HG02943 (cell line): ENCODE results near the gene KRTAP4-8.
"Not testable (repeated sequence)": the region's sequence is repeated elsewhere in the genome, so short reads cannot be mapped to it uniquely, and the experiment has no call there.

Source experiments
- ATAC-seq: cut with Tn5 transposase; IDR thresholded peaks from one replicate; pipeline ENCODE4 v1.9.1; 2021; ENCODE audit warnings: mild to moderate bottlenecking, low read depth, moderate library complexity; ENCODE audit not compliant: unreplicated experiment

The KRTAP4-8 gene

DNA sequence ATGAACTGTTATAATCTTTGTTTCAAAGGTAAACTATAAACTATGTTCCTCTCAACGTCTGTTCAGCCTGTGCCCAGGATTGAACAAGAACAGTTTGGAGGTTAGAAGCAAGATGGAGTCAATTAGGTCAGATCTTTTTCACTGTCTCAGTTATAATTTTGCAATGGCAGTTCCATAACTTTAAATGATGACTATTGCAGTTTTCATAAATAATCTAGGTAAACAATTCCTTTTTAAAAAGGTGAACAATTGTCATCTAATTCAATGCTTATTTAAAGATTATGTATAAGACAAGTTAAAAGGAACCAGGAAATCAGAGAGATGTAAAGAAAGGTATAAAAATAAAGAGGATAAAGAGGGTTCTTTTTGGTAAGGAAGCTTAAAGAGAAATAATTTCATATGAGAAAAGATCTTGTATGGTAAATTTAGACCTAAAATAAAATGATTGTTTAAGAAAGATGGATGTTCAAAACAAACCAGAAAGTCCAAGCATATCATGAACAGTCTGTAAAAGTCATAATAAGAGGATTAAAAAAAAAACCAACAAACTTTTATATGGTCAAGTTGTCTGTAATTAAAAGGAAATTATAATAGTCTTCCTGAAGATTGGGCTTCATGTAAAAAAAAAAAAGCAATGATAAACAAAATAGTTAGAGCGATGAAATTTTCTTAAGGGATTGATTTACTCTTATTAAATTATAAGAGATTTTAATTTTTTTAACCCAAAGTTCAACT, 13.4 kb upstream of the KRTAP4-8 start:
- ATAC-seq, result no peak

DNA sequence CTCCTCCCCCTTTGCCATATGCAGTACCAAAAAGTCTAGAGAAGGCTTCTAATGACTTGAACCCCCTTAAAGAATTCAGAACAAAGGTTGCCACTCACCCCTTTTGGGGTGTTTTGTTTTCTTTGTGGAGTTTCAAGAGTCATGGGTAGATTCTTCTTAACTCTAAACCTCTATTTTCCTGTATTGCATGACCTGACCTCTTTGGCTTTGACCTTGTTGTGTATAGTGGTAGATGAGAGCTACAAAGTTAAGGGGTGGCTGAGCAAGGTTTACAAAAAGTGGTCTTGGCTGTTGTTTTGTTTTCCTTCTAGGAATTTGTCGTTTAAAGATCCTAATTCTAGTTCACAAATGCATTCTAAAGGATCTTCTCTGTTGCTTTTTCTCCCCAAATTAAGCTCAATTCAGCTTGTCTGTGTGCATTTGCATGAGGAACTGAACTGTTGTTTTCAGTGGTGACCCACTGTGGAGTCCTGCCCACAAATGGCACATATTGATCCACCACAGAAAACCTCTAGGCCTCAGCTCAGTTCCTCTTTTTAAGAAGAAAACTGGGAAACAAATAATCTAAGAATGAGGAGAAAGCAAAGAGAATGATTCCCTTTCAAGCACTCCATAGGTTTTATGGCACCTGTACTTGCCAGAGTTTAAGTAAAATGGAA, 10.9 kb upstream of the KRTAP4-8 start:
- not testable (repeated sequence) for ATAC-seq

DNA sequence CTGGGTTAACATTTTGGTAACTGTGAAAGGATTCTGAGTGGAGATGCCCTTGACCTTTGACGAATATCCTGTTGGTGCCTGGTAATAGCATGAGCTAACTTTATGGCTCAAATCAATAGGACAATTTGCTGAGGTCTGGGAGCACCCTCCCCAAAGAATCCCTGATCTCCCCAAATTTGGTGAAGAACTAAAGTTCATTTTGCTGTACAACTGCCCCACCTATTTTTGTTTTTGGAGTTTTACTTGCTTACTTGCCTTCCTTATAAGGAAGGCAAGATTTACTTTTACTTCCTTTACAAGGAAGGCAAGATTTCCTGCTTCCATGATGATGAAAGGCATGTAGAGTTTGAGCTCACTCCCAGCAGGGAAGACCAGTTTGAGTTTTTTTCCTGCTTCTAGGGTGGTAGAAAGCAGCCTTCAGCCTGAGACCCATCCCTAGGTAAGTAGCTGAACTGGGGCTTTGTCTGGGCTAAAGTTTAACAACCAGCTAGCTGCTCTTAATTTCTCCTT, 10.1 kb upstream of the KRTAP4-8 start:
- ATAC-seq, result no peak

DNA sequence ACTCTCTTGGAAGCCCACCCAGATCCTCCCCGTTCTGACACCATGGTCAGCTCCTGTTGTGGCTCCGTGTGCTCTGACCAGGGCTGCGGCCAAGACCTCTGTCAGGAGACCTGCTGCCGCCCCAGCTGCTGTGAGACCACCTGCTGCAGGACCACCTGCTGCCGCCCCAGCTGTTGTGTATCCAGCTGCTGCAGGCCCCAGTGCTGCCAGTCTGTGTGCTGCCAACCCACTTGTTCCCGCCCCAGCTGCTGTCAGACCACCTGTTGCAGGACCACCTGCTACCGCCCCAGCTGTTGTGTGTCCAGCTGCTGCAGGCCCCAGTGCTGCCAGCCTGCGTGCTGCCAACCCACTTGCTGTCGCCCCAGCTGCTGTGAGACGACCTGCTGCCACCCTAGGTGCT, 7.4 kb upstream of the KRTAP4-8 start, which contains the start of gene KRTAP4-9:
TSS of gene KRTAP4-9 (plus strand) at position 43 of the 400 bp plus-strand sequence. CDS start at position 43, 0 bp downstream.
- not testable (repeated sequence) for ATAC-seq

DNA sequence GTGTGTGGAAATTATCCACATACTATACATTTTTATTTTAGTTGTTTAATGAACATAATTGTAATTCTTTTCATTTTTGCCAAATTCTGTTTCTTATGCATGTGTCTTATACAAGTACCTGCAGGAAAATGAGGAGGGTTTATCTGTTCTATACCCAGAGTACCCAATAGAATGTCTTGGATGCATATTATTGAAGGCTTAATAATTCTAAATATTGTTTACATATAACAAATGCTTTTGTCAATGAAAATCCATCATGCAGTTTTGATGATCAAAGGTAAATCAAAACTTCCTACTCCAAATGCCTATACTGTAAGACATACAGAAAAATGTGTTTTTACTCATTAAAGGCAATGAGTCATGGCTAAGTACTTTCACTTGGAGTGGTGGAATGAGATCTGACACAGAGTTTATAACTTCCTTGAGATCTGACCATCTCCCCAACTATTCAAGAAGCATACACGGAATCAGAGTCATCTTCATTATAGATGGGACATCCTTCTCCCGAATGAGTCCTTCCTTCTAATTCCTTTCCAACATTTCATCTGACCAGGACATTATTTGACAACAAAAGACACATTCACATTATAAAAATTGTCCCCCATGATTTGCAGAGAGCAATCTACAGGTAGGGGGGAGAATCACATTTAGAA, 6.6 kb upstream of the KRTAP4-8 start:
- ATAC-seq, result not testable (repeated sequence)

DNA sequence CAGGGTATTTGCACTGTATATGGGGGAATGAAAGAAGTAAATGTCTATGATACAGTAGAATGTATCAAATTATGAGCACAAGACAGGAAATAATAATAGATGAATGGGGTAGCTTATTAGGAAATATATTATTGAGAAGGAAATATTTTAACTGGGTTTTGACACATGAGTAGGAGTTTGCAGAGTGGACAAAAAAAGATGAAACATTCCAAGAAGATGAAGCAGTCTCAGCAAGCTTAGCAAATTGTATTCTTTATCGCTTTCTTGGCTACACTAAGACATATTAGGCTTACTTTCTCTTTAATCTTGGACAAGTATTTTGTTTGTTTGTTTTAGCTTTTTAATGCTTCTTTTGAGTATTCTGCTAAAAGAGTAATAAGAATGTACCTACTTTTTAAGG, 6.0 kb upstream of the KRTAP4-8 start:
- no peak for ATAC-seq

DNA sequence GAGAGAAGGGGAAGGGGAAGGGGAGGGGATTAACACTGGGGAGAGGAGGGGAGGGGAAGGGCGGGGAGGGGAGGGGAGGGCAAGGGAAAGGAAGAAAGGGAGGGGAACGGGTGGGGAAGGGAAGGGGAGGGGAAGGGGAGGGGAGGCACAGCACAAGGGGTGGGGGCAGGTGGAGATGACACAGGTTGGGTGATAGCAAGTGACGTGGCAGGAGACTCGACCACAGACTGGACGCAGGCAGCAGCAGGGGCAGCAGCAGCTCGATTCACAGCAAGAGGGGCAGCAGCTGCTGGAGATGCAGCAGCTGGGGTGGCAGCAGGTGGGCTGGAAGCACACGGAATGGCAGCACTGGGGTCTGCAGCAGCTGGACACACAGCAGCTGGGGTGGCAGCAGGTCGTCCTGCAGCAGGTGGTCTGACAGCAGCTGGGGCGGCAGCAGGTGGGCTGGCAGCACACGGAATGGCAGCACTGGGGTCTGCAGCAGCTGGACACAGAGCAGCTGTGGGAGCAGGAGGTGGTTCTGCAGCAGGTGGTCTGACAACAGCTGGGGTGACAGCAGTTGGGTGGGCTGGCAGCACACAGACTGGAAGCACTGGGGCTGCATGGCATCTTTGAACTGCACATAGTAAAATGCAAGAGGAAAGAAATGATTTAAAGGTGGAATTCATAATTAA, 3.8 kb upstream of the KRTAP4-8 start, which contains the start of gene KRTAP4-16:
TSS of gene KRTAP4-16 (minus strand) at position 624 of the 674 bp plus-strand sequence. CDS start at position 624, 0 bp downstream.
- ATAC-seq, result no peak

DNA sequence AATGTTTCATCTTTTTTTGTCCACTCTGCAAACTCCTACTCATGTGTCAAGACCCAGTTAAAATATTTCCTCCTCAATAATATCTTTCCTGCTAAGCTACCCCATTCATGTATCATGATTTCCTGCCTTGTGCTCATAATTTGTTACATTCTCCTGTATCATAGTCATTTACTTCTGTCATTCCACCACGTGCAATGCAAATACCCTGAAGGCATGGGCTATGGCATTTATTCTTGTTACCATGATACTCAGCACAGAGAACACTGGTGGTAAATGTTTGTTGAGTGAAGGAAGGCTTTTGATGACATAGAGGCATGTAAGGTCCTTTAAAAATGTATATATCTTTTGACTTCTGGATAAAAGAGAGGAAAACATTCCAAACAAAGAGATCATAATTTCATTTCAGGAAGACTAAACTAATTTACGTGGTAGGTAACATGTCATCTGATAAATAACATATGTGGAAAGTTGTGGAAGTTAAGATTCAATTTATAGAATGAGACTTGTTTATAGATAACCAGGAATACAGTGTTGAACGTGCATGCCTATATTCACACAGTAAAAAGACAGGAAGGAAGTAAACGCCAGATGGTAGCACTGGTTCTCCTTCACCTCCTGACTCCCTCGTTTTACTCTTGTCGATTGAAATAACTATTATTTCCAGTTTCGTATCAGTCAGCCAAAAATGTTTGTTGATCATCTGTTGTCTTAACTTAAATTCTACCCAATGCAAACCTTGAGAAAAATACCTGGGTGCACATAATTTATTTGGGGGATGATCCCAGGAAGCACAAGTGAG, 1.9 kb upstream of the KRTAP4-8 start:
- ATAC-seq, result not testable (repeated sequence)

DNA sequence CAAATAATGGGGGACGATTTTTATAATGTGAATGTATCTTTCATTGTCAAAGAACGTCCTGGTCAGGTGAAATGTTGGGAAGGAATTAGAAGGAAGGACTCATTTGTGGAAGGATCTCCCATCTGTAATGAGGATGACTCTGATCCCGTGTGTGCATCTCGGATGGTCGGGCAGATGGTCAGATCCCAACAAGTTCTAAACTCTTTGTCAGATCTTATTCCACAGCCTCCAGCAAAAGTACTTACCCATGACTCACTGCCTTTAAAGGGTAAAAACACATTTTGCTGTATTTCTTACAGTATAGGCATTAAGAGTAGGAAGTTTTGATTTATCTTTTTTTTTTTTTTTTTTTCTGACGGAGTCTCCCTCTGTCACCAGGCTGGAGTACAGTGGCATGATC, 539 bp upstream of the KRTAP4-8 start:
- ATAC-seq, result no peak

DNA sequence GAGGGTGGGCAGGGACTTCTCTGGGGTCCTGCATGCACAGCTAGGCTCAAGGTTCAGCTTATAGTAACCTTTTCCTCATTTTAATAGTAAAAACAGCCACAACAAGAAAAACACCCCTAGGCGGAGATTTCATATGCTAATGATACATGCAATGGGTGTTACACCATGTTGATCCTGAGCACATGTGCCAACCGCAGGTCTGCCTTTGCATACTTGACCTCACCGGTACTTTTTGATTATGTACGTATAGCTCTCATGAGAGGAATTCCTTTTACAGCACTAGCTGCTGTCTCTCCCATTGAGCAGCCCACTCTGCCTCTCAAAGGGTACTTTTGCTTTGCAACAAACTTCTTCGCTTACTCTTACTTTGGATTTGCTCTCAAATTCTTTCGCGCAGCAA, 1.9 kb downstream of the KRTAP4-8 start:
- ATAC-seq, result no peak

DNA sequence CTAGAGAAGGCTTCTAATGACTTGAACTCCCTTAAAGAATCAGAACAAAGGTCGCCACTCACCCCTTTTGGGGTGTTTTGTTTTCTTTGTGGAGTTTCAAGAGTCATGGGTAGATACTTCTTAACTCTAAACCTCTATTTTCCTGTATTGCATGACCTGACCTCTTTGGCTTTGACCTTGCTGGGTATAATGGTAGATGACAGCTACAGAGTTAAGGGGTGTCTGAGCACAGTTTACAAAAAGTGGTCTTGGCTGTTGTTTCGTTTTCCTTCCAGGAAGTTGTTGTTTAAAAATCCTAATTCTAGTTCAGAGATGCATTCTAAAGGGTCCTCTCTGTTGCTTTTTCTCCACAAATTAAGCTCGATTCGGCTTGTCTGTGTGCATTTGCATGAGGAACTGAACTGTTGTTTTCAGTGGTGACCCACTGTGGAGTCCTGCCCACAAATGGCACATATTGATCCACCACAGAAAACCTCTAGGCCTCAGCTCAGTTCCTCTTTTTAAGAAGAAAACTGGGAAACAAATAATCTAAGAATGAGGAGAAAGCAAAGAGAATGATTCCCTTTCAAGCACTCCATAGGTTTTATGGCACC, 9.1 kb downstream of the KRTAP4-8 start:
- not testable (repeated sequence) for ATAC-seq

DNA sequence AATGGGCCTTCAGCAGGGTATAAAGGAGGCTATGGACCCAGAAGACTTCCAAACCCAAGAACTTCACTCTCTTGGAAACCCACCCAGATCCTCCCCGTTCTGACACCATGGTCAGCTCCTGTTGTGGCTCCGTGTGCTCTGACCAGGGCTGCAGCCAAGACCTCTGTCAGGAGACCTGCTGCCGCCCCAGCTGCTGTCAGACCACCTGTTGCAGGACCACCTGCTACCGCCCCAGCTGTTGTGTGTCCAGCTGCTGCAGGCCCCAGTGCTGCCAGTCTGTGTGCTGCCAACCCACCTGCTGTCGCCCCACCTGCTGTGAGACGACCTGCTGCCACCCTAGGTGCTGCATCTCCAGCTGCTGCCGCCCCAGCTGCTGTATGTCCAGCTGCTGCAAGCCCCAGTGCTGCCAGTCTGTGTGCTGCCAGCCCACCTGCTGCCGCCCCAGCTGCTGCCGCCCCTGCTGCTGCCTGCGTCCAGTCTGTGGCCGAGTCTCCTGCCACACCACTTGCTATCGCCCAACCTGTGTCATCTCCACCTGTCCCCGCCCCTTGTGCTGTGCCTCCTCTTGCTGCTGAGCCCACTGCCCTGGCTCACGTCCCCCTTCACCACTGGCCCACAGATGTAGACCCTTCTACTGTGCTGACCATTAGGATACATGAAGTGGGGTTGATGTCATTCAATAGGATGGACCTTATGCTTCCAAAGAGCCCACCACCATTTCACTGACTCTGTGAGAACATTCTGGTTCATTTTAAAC, 13.7 kb downstream of the KRTAP4-8 start, which contains the start of gene KRTAP4-7:
TSS of gene KRTAP4-7 (plus strand) at position 51 of the 757 bp plus-strand sequence. CDS start at position 108, 57 bp downstream.
- not testable (repeated sequence) for ATAC-seq

DNA sequence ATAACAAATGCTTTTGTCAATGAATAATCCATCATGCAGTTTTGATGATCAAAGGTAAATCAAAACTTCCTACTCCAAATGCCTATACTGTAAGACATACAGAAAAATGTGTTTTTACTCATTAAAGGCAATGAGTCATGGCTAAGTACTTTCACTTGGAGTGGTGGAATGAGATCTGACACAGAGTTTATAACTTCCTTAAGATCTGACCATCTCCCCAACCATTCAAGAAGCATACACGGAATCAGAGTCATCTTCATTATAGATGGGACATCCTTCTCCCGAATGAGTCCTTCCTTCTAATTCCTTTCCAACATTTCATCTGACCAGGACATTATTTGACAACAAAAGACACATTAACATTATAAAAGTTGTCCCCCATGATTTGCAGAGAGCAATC, 14.5 kb downstream of the KRTAP4-8 start:
- not testable (repeated sequence) for ATAC-seq

DNA sequence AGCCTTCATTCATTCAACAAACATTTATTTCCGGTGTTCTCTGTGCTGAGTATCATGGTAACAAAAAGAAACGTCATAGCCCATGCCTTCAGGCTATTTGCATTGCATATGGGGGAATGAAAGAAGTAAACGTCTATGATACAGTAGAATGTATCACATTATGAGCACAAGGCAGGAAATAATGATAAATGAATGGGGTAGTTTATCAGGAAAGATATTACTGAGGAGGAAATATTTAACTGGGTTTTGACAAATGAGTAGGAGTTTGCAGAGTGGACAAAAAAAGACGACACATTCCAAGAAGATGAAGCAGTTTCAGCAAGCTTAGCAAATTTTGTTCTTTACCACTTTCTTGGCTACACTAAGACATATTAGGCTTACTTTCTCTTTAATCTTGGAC, 15.3 kb downstream of the KRTAP4-8 start:
- ATAC-seq, result no peak

DNA sequence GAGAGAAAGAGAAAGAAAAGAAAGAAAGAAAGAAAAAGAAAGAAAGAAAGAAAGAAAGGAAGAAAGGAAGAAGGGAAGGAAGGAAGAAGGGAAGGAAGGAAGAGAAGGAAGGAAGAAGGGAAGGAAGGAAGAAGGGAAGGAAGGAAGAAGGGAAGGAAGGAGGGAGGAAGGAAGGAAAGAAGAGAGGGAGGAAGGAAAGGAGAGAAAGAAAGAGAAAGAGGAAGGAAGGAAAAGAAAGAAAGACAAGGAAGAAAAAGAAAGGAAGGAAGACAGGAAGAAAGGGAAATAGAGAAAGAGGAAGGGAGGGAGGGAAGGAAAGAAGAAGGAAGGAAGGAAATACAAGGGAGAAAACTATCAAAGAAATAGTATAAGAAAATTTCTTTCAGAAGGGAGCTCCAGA, 21.2 kb downstream of the KRTAP4-8 start:
- ATAC-seq, result no peak

DNA sequence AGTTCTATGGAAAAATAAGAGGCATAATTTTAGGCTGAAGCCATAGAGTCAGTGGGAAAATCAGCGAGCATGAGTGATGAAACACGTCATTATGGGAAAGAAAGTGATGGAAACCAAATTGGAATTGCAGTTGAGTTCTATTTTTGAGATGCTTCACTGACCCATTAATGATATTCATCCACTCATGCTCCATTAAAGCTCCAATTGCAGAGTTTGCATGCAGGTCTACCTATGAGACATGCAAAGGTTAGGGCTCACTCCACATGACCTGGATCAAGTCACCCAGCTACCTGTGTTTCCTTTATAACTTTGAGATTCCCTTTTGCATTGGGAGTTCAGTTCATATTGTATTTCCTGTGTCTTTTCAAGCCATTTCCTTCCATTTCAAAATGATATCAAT, 24.3 kb downstream of the KRTAP4-8 start:
- ATAC-seq, result no peak

DNA sequence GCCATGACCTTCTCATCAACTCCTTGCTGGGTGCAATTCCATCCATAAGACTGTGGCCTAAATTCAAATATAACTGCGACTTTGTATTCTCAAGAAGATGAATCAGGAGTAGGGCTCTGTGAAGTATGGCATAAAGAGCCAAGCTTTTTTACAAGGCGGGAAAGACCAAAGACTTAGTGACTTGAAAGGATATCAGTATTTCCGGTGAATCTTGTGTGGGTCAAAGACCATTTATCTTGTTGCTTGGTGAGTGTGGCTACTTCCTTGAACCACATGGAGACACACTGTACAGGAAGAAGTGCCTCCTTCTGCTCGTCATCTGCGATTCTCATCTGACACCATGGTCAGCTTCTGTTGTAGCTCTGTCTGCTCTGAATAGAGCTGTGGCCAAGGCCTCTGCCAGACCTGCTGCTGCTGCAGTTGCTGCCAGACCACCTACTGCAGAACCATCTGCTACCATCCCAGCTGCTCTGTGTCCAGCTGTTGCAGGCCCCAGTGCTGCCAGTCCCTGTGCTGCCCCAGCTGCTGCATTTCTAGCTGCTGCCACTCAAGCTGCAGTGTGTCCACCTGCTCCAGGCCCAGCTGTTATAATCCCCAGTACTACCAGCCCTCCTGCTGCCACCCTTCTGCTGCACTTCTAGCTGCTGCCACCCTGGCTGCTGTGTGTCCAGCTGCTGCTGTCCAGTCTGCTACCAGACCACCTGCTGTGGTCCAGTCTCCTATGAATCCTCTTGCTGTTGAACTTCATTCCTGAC, 26.2 kb downstream of the KRTAP4-8 start:
- ATAC-seq, result no peak

DNA sequence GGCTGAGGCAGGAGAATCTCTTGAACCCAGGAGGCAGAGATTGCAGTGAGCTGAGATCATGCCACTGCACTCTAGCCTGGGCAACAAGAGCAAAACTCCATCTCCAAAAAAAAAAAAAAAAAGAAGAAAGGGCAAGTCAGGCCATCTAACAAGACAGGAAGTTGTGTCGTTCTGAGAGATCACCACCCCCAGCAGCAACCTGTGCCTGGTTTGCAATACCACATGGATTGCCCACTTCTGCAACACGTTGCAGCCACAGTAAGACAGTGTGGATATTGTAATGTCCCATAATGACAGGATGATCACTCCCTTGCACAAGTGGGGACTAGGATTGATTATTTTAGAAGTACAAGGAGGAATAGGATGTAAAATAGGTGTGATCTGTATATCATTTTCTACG, 28.9 kb downstream of the KRTAP4-8 start:
- no peak for ATAC-seq
